NK-92 (cell line): ENCODE measurements around the gene CMTM2.
"Not testable (repeated sequence)": the region's sequence is repeated elsewhere in the genome, so short reads cannot be mapped to it uniquely, and the experiment has no call there.

ENCODE experiments used
- DNase-seq: peaks from one replicate; lab custom pipeline; 2025; ENCODE audit not compliant: unreplicated experiment; lab: John Stamatoyannopoulos, UW

The CMTM2 gene

DNA sequence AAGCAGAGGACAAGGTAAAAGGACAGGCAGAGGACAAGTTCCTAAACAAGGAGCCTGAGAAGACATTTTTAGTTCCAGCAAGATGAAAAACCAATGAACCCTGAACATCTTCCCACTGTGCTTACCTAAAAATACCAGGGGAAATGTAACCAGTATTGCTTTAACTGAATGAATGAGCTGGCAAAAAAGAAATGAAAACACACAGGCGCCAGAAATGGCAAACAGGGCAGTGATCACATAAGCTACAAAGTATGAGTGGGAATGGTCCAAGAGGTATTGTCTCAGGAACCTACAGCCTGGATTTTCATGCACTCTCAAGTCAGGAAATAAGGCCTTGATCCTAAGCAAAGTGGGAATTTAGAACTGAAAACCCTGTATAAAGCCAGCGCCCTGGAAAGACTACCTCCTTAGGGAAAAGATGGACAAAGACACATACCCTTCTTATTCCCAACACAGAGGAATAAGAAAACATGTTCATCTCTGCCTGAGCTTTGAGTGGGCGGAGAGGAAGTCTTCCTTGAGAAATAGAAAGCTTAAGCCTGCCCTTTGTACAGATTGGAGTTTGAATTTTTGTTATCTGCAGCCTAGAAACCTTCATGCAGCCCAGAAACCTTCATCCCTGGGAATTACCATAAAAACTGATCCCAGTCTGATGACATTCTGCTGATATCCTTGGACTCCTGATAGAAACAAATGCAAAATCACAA is 2.1 kb downstream of the CMTM2 start:
- DNase-seq: no peak

GRCh38 chr16:66585481-66586239 is 6.4 kb downstream of the CMTM2 start:
- no peak for DNase-seq

DNA sequence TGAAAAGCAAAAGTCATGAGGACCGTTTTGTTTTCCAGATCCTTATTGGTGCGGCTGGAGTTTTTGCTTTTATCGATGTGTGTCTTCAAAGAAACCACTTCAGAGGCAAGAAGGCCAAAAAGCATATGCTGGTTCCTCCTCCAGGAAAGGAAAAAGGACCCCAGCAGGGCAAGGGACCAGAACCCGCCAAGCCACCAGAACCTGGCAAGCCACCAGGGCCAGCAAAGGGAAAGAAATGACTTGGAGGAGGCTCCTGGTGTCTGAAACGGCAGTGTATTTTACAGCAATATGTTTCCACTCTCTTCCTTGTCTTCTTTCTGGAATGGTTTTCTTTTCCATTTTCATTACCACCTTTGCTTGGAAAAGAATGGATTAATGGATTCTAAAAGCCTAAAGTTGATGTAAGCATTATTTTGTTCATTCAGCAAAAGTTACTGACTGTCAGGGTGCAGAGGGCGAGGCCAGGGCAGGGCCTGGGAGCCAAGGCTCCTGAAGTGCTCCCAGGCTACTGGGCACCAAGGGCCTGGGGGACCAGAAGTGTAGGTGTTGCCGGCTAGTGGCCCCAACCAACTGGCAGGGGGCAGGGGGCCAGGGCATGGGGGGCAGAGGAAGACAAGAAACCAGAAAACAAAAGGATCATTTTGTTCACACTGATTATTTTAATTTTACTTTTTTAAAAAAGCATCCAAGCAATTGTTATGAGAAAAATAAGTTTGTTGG is 8.8 kb downstream of the CMTM2 start:
- DNase-seq: no peak

GRCh38 chr16:66588981-66589713 is 9.9 kb downstream of the CMTM2 start:
- no peak for DNase-seq

- DNase-seq: no peak
Measured at GRCh38 chr16:66590322-66590721, 11.1 kb downstream of the CMTM2 start.

- DNase-seq: no peak
Measured at GRCh38 chr16:66591018-66591417, 11.8 kb downstream of the CMTM2 start.

DNA sequence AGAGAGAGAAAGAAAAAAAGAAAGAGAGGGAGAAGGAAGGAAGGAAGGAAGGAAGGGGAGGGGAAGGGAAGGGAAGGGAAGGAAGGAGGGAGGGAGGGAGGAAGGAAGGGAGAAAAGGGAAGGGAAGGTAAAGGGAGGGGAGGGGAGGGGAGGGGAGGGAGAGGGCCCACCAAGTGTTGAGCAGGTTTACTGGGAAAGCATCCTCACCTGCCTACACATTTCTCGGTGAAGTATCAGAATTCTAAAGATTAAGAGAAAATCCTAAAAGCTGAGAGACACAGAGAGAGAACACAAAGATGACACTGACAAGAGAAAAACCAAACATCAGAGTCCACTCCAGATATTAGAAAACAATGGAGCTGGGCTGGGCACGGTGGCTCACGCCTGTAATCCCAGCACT is 13.0 kb downstream of the CMTM2 start:
- no peak for DNase-seq

GRCh38 chr16:66592814-66593213 is 13.6 kb downstream of the CMTM2 start:
- no peak for DNase-seq

GRCh38 chr16:66594739-66595138 is 15.5 kb downstream of the CMTM2 start:
- no peak for DNase-seq

GRCh38 chr16:66596559-66596958 is 17.3 kb downstream of the CMTM2 start:
- DNase-seq: not testable (repeated sequence)

- DNase-seq: no peak
Measured at GRCh38 chr16:66596986-66597848, 18.0 kb downstream of the CMTM2 start.

DNA sequence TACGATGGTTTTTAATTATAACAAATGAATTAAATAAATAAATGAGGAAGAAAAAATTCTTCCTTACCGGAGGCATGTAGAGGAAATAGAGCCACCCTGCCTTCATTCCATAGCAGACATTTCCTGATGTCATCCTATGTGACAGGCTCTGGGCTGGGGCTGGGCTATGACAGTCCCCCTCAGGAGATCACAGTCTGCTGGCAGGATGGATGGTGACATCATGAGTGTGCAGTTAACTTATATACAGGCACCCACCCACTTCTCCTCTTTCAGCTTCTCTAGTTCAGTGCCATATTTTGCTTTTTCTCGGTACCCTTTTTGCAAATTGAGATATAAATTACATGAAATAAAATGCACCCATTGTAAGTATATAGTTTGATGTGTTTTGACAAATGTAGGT is 18.8 kb downstream of the CMTM2 start:
- no peak for DNase-seq

DNA sequence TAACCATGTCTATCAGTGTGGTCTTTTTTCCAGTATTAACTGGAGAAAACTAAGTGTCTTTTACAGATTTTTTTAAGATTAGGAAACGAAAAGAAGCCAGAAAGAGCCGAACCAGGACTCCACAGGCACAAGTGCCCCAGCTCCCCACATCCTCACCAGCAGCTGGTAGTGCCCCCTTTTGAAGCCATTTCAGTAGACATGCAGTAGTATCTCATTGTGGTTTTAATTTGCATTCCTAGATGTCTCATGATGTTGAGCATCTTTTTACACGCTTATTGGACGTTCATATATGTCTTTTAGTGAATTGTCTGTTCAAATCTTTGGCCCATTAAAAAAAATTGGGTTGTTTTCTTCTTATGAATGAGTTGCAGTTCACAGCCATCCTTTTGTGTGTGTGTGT is 20.5 kb downstream of the CMTM2 start:
- DNase-seq: no peak

- no peak for DNase-seq
Measured at GRCh38 chr16:66600477-66600876, 21.2 kb downstream of the CMTM2 start.

DNA sequence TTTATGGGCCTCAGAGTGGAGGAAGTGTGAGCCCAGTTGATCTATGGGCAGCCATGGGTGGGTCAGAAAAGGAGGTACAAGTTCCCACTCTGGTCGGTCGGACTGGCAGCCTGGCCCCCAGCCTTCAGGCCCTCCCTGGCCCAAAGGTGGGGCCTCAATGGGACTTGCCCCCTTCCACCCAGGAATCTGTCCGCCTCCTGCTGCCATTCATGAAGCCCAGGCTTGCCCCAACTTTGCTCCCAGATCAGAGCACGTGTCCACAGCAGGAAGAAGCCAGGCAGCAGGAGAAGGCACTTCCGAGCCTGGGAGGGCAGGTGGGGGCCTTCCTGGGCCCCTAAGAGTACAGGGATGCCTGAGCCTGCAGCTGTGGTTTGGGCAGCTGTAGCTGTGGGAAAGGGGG is 22.2 kb downstream of the CMTM2 start:
- no peak for DNase-seq

DNA sequence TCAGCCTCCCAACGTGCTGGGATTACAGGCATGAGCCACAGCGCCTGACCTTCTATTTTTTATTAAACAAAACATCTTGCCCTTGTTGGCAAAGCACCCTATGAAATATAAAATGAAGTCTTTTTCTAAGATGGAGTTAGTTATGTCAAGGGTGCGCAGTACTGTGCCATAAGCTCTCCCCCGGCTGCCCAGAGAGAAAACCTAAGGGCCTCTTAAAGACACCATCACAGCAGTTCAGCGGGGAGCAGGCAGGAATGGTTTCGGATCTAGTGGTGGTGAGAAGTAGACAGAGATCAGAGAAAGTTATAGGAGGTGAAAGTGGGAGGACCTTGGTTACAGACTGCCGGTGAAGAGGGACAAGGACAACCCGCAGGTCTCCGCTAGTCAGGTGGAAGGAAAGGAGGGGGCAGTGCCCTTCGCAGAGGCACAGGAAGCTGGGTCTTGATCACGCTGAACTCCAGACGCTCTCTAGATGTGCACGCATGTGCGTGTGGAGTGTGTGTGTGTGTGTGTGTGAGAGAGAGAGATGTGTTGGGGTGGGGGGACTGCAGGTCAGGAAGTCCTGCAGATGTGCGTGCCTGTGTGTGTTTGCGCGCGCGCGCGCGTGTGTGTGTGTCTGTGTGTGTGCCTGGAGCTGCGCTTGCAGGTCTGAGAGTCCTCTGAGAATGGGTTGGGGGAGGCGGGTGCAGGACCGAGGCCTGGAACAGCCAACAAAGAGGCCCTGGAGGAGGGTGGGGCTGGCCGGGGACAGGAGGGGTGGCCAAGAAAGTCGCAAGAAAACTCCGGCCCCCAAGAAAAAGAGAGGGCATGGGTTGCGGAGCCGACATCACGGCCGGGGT is 24.5 kb downstream of the CMTM2 start:
- no peak for DNase-seq

DNA sequence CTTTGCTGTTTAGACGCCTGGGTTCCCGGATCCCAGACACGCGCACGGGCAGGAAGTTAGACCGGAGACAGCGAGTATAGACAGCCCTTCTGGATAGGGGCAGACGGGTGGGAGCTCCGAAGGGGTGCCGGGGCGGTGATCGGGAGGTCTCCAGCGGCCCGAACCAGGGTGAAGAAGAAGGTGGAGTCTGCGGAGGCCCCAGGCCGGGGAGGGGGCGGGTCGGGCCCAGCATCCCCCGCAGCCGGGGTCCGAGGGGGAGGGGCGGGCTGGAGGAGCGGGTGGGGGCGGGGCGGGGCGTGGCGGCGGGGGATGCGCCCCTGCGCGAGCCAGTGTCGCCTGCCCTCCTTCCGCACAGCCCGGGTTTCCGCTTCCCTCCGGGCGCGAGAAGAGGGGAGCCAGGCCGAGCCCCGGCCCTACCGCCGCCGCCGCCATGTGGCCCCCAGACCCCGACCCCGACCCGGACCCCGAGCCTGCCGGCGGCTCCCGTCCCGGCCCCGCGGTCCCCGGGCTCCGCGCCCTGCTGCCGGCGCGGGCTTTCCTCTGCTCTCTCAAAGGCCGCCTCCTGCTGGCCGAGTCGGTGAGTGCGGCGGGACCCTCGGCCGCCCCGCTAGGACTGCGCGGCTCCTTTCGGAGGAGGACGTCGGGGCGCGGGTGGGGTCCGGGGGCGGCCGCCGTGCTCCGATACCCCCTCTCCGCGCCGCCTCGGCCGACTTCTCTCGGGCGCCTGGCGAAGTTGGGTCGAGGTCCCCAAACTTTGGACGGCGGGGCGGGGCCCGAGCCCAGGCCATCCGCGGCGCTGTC is 25.3 kb downstream of the CMTM2 start, which contains the start of gene CMTM3:
Gene CMTM3 (plus strand): TSS at position 329 of the 801 bp plus-strand sequence. CDS start 102 bp downstream, at position 431.
- DNase-seq: no peak

DNA sequence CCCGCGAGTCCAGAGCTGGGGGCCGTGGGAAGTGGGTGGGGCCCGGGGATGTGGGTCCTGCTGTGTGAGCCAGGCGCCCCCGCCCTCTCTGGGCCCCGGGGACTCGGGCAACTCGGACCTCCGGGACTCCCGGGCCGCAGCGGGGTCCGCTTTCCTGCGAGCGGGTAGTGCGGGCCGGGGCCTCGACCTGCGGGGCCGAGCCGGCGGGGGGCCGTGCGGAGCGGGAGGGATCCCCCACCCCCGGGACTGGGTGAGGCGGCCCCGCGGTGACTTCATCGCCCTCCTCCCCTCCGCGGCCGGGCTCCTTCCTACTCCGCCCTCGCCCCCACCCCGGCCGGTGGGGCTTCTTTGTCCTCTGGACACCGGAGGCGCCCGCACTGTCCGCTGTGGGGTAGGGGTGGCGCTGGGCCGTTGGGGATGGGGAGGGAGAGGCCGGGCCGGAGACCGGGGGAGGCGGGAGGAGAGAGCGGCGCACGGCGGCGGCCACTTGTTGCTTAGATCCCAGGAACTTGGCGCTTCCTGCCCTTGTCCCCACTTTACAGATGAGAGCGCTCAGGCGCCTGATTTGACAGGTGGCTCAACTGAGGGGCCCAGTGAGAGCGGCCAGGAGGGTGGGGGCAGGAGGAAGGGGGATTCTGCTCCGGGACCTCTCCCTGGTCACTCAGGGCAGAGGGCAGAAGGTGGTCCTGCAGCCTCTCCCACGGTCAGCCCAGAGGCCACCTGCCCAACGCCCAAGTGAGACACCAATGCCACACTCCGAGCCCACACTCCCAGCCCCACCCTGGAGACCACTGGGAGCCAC is 26.1 kb downstream of the CMTM2 start:
- no peak for DNase-seq
